HG03064 (cell line): ENCODE measurements around the gene KANSL1.

ENCODE experiments used
- ATAC-seq: cut with Tn5 transposase; IDR thresholded peaks from one replicate; pipeline ENCODE4 v1.9.1; 2021; ENCODE audit warnings: low read depth; ENCODE audit not compliant: unreplicated experiment

The KANSL1 gene

DNA sequence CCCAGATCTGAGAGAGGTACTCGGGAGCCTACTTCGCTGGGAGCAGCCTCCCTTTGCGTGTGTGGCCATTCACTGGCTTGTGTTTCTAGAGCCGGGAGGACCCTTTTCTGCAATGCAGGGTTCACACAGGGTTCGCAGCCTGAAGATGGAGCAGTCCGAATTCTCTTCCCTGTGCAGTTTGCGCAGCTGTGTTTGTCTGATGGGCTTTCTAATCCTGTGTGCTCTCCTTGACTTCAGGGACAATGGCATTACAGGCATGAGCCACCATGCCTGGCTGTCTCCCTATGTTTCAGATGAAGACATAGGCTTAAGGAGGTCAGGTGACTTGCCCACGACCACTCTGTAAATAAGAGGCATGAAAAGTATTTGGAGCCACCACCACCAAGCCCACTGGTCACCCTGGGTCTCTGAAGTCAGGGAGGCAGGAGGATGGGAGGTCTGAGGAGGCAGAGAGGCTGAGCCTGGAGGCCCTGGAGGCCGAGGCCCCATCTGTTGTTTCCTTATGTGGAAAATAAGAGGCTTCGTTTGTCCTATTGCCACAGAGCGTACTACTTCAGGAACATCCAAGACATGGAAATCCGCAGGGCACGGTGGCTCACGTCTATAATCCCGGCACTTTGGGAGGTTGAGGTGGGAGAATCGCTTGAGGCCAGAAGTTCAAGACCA is 199.1 kb downstream of the KANSL1 start:
- no peak for ATAC-seq

- no peak for ATAC-seq
Measured at GRCh38 chr17:45992904-45993303, 200.3 kb downstream of the KANSL1 start.

DNA sequence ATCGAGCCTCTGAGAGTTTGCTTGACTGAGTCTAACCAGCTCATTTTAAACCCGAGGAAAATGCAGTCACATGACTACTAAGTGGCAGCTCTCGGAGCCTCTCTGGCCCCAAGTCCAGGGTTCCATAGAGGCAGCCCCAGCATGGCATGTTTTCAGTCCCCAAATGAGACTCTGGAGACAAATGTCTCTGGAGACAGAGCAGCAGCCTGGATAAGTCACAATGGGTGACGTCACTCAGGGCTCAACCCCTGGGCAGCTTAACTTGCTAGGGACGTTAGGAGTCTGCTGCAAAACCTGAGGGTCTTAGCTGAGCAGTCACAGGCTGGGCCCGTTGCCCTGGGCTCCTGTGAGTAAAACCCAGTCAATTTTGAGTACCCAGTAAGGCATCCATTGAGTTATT is 201.1 kb downstream of the KANSL1 start:
- no peak for ATAC-seq

DNA sequence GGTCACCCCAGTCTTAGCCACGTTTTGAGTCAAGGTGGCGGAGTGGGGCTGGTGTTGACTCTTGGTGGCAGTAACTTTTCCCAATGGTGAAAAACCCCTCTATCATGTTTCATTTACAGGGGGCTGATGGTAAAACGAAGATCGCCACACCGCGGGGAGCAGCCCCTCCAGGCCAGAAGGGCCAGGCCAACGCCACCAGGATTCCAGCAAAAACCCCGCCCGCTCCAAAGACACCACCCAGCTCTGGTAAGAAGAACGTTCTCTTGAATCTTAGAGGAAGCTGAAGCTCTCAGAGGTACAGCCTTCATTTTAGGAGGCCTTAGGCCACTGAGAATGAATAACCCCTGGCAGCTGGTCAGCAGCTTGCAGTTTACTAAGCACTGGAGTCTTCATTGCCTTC is 201.9 kb downstream of the KANSL1 start:
- no peak for ATAC-seq

GRCh38 chr17:45990886-45991285 is 202.3 kb downstream of the KANSL1 start:
- no peak for ATAC-seq

GRCh38 chr17:45989759-45990158 is 203.5 kb downstream of the KANSL1 start:
- ATAC-seq = no peak

DNA sequence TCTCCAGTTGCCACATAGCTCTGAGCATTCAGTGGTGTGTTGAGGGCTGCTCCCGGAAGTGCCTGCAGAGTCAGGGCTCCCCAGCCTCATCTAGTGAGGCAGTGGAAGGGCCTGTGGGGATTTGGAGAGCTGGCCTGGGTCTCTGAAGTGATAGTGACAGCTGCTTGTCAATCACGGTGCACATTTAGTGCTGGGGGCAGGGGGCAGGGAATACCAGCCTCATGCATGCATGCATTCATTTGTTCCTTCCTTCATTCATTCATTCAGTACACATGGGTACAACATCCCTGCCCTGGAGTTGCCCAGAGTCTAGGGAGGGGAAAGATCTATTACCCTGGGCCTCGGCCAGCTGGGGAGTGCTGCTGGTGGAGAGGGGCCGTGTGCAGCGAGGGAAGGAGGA is 205.5 kb downstream of the KANSL1 start:
- no peak for ATAC-seq

GRCh38 chr17:45986056-45986455 is 207.2 kb downstream of the KANSL1 start:
- ATAC-seq = no peak

- no peak for ATAC-seq
Measured at GRCh38 chr17:45985447-45985846, 207.8 kb downstream of the KANSL1 start.

- ATAC-seq = no peak
Measured at GRCh38 chr17:45984368-45984767, 208.9 kb downstream of the KANSL1 start.

- no peak for ATAC-seq
Measured at GRCh38 chr17:45983614-45984310, 209.5 kb downstream of the KANSL1 start.

- no peak for ATAC-seq
Measured at GRCh38 chr17:45982791-45983613, 210.2 kb downstream of the KANSL1 start.

DNA sequence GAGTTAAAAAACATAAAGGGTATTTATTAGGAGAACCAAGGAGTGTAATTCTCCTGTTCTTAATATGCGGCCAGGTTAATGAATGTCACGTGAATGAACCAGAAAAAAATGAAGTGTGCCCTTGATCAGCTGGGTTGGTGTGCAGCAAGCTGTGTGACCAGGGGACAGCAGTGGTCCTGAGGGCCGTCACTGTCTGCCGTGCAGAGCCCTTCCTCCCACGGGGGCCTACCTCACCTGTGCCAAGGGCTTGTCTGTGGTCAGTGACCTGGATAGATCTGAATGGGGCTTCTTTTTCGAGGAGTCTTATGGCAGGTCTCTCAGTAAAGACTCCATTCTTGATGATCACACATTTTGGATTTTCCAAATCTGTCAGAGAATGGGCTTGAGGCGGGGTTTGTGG is 211.9 kb downstream of the KANSL1 start:
- ATAC-seq = no peak

DNA sequence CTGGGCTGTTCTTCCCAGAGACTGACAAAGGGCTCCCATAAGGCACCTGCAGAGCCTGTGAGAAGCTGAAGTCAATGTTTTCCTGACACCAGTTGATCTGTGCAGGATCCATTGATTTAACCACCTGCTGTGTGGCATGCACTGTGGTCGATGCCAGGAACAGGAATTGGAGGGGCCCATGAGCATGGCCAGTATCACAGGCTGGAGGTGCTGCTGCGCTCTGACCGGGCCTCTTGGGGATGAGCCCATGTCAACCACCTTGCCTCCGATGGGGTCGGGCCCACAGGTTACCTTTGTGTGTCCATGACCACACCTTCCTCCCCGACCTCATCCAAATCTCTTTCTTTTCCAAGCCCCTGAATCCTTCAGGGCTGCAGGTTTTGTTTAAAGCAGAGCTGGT is 212.4 kb downstream of the KANSL1 start:
- ATAC-seq = no peak
